Measurements from ENCODE around the gene ABCG4.
"Not testable (repeated sequence)": the region's sequence is repeated elsewhere in the genome, so short reads cannot be mapped to it uniquely, and the experiment has no call there.

Gene ABCG4

DNA sequence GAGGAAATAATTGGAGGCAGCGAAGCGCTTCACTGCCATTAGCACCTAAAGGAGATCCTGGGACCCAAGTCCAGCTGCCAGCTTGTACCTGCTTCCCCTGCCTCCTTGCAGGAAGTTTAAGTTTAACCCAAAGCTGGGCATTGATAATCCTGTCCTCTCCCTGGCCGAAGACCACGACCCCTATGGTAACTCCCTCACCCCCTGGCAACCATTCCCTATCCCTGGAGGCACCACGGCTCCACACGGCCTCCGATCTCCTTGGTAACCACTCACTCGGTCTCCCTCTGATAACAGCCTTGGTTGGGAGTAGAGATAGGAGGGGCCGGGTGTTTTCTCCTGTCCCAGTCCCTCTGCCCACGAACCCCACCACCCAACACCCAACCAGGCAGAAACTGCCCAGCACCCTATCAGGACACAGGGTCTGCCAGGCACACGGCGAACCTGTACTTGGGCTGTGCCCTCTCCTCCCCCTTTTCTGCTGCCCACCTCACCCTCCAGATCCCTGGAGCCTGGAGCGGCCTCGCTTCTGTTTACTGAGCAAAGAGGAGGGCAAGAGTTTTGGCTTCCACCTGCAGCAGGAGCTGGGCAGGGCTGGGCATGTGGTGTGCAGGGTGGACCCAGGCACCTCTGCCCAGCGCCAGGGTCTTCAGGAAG, 37.3 kb downstream of the ABCG4 start:
- DNase-seq, result no peak

DNA sequence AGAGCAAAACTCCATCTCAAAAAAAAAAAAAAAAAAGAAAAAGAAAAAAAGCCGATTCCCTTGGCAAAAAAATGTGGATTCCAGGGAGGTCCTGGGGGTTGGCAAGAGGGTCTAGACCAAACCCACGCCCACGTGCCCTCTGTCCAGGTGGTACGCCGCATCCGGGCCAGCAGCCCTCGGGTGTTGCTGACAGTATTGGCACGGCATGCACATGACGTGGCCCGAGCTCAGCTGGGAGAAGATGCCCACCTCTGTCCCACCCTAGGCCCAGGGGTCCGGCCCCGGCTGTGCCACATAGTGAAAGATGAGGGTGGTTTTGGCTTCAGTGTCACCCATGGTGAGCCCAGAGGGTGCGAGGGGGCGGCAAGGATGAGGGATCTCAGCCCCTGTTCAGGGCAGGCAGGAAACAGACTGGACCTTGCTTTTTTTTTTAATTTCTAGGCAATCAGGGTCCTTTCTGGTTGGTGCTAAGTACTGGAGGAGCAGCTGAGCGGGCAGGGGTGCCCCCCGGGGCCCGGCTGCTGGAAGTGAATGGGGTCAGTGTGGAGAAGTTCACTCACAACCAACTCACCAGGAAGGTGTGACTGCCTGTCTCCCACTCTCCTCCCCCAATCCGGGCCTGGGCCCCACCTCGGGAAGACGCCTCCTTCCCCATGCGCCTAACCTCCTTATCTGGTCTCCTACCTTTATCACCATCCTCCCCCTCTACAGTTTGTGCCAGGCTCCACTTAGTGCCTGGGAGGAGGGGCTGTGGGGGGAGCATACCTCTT, 38.5 kb downstream of the ABCG4 start:
- no peak for DNase-seq

DNA sequence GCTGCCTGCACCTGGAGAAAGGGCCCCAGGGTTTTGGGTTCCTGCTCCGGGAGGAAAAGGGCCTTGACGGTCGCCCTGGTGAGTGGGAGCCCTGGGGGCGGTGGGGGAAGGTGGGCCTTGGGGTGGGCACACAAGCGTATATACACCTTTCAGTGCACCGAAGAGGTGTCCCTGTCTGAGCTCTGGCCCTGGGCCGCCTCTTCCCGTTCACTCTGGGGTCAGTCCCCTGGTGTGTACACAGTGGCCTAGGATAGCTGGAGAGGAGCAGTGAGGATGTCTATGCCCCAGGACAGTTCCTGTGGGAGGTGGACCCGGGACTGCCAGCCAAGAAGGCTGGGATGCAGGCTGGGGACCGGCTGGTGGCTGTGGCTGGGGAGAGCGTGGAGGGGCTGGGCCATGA, 39.2 kb downstream of the ABCG4 start:
- no peak for DNase-seq

DNA sequence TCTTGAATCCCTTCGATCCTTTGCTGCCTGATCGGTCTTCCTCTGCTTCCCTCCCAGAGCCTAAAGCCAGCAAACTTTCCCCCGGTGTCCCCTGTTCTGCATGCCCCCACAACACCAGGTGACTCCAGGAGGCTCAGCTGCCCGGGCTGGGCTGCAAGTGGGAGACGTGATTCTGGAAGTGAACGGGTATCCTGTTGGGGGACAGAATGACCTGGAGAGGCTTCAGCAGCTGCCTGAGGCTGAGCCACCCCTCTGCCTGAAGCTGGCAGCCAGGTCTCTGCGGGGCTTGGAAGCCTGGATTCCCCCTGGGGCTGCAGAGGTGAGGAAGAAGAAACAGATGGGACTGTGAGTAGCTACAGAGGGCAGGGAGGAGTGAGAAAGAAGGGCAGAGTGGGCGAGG, 40.0 kb downstream of the ABCG4 start:
- no peak for DNase-seq

DNA sequence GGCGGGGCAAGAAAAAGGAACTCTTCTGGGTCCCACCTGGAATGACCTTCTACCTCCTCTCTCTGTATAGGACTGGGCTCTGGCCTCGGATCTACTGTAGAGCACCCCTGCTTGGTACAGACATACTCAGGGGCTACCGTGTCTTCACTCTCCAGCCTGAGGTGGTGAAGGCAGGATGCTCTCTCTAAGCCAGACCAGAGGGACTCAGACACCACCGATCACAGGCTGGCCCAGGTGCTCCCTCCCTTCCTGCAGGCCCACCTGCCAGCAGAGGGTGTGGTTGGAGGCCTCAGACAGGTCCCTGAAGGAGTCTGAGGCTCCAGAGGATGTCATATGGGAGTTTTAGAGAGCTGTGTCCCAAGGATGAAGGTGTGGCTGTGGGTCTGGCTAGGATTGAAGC, 40.5 kb downstream of the ABCG4 start:
- DNase-seq, result no peak

DNA sequence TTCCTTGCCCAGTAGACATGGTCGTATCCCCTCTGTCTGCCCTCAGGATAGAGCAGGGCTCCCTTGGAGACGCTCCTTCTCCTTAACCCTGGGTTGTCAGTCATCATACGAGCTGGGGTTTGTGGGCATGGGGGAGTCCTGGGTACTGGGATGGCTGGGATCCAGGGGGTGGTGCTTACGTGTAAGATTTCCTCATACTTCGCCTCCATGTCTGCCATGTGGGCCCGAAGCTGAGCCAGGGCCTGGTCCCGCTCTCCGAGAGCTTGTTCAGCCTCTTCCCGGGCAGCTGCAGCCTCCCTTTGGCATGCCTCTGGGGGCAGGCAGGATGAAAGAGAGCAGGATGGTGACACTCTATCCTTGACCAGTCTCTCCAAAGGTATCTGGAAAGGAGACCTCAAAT, 41.7 kb downstream of the ABCG4 start:
- no peak for DNase-seq

DNA sequence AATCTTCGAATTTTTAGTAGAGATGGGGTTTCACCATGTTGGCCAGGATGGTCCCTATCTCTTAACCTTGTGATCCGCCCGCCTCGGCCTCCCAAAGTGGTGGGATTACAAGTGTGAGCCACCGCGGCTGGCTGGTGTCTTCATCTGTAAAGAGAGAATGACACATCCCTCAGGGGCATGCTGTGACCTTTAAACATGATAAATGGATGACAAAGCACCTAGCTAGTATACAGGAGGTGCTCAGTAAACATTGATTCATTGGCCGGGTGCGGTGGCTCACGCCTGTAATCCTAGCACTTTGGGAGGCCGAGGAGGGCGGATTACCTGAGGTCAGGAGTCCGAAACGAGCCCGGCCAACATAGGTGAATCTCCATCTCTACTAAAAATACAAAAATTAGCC, 42.4 kb downstream of the ABCG4 start:
- DNase-seq, result not testable (repeated sequence)

DNA sequence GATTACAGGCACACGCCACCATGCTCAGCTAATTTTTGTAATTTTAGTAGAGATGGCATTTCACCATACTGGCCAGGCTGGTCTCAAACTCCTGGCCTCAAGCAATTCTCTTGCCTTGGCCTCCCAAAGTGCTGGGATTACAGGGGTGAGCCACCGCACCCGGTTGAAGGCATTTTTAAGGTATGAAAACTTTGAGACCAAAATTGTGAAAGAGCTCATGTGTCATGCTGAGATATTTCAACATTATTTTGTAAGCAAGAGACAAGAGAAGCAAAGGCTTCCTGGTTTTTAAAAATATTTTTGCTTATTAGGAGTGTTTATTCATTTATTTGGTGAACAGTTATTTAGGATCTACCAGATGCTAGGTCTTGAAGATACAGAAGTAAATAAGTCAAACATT, 43.3 kb downstream of the ABCG4 start:
- DNase-seq, result no peak

DNA sequence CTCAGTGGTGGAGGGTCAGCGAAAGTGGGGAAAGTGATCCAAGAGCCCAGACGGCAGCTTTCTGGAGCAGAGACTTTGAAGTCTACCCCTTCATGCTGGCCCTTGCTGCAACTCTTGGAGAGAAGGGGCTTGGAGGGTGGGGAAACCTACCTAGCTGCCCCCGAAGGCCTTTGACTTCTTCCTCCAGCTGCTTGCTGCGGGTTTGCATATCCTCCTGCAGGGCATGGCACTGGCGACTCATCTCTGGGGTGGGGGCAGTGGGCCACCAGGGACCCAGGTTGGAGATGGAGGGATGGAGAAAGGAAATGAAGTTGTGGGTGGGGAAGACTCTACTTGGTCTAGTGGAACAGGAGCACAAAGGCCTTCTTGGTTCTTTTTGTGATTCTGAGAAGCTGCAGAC, 44.1 kb downstream of the ABCG4 start:
- DNase-seq, result no peak

DNA sequence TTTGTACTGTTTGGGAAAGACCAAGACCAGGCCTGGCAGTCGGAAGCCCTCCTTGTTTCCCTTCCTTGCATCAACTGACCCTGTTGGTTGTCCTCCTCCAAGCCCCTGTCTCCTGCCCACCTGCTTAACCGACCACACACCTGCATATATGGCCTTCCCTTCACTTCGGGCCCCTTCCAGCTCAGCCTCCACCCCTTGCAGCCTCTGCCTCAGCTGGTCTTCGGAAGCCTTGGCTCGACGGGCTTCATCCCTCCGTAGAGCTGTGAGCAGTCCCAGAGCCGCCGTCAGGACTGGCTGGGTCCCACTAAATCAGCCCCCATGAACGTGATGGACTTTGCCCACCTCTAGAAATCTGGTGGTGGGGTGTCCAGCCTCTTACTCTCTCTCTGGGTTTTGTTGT, 44.8 kb downstream of the ABCG4 start:
- DNase-seq, result no peak

DNA sequence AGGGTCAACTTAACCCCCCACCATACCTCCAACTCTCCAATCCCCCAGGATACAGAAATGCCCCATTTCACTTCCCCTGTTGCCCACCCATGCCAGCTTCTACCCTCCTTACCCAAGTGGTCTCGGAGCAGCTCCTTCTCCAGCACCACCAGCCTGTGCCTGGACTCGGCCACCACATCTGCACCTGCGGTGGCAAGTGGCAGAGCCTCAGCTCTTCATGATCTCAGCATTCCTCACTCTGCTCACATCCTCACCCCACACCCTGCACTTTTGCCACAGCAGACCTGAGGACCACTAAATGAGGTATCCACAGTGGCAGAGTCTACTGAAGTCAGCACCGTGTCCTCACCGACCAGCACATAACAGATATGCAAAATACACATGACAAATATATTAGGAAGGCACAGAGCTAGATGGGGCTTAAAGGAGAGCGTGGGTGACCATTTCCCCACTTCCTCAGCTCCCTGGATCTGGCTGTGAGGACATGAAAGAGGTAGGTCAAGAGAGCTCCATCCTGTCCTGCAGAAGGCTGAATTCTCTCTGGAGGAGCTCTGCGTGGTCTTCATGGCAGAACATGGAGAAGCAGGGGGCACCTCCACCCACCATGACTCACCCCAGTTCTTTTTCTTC, 46.1 kb downstream of the ABCG4 start:
- no peak for DNase-seq

DNA sequence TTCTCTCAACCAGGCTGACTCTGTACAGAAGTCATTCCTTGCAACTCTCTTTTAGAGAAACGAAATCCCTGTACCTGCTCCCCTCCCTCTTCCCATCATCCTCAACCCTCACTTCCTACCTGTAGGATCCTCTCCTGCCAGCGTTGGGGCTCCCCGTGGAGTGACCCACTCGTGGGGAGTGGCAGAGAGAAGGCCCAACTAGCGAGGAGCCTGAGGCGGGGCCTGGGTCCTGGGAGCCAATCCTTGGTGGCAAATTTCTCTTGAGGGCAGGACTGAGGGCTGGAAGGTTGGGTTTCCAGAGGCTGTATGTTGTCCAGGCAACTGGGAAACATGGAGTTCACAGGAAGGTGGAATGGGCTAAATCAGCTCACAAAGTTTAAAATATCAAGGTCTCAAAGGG, 46.8 kb downstream of the ABCG4 start:
- DNase-seq, result no peak

DNA sequence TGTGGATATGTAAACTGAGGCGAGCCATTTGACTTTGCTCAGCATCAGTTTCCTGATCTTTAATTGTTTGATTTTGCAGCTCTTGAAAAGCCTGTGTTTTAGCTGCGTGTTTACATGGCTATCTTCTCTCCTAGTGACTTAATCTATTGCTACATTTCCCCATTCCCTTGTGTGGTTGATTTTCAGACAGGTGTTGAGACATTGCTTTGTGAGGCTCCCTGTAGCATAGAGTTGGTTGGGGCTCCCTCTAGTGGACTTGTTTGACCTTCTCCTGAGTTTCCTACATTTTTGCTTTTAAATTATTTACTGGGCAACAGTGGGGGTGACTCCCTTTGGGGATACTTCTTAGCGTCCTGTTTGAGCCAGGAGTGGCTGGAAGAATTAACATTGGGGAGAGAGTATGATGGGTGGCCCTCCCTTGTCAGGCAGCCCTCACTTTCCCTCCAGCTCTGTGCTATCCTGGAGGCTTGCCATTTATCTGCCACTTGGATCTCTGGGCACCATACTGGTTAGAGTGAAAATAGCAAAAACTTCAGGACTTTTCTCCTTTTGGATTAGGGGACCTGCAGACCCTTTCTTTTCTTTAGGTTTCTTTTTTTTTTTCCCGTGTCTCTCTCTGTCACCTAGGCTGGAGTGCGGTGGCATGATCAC, 48.1 kb downstream of the ABCG4 start:
- peak; percentile 57 for DNase-seq

DNA sequence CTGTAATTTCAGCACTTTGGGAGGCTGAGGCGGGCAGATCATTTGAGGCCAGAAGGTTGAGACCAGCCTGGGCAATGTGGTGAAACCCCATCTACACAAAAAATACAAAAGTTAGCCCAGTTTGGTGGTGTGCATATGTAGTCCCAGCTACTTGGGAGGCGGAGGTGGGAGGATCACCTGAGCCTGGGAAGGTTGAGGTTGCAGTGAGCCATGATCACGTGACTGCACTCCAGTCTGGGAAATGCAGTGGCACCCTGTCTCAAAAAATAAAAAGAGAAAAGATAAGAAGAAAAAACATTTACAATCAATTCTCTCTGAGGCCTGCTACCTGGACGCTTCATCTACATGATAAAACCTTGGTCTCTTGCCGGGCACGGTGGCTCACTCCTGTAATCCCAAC, 50.1 kb downstream of the ABCG4 start:
- no peak for DNase-seq

DNA sequence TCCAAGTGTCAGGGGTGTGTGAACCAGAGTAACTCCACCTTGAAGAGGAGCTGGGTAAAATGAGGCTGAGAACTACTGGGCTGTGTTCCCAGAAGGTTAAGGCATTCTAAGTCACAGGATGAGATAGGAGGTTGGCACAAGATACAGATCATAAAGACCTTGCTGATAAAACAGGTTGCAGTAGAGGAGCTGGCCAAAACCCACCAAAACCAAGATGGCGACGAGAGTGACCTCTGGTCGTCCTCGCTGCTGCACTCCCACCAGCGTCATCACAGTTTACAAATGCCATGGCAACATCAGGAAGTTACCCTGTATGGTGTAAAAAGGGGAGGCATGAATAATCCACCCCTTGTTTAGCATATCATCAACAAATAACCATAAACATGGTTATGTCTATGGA, 52.4 kb downstream of the ABCG4 start:
- DNase-seq, result not testable (repeated sequence)

DNA sequence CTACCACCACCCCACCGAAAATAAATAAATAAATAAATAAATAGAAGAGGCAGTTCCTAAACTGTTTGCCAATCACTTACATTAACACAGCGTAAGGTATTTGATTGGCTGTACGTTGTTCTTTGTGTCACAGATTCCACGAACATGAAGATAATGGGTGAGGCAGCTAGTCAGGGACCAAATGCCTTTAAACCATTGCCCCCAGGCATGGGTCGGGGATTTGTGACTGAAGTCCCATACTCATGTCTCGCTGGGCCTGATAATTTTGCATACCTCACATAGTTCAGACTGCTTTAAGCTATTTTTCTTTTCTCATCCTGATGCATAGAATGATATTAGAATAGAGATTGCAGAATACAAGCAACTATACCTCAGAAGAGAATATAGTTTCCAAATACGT, 53.7 kb downstream of the ABCG4 start:
- DNase-seq, result no peak

DNA sequence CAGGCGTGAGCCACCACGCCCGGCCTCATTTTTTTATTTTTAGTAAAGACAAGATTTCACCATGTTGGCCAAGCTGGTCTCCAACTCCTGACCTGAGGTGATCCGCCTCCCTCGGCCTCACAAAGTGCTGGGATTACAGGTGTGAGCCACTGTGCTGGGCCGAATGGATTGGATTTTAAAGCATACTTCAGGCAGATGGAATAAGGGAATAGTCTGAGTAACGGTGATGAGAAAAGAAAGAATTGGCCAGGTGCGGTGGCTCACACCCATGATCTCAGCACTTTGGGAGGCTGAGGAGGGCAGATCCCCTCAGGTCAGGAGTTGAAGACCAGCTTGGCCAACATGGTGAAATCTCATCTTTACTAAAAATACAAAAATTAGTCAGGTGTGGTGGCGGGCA, 55.2 kb downstream of the ABCG4 start:
- no peak for DNase-seq

DNA sequence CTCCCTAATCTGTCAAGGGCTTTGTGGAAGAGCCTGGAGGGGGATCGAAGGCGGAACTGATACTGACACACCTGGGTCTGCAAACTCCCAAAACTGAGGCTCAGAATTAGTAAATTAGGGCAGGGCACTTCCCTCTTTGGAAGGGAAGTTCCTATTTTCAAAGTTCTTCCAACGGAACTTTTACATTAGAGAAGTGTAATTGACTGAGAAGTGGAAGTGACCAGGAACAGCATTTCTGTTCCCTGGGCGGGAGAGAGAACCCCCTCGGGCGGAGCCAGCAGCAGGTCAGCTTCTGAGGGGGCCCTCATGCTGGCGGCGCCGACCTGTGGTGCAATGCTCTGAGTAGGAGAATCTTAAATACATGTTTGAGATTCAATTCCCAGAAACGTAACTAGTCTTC, 56.2 kb downstream of the ABCG4 start:
- no peak for DNase-seq

DNA sequence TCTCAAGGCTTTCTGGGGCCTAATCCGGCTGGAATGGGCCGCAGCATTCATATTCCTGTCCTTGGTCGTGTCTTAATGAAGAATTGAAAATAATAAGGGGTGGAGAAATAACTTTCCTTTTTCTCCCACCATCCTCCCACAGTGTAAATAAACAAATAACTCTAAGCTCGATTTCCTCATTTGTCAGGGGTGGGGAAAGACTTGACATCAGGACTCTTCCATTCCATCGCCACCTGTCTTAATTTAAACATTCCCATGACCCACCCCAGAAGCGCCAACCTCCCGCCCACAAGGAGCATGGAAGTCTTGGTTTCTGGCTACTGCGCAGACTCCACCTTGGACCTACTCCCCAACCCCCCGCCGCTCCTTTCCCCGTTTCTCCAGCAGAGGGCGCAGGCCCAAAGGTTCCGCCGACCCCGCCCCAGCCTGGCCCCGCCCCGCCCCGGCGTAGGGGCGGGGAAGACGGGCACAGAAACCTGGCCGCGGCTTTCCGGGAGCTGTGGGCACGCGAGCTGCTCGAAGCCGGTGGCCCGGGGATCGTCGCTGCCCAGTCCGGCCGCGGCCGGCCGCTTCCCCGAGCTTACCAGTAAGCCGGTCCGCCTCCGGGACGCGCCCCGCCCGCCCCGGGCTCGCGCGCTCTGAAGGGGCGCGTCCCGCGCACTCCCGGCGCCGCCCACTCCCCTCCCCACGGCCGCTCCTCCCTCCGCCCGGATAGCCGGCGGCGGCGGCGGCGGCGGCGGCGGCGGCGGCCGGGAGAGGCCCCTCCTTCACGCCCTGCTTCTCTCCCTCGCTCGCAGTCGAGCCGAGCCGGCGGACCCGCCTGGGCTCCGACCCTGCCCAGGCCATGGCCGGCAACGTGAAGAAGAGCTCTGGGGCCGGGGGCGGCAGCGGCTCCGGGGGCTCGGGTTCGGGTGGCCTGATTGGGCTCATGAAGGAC, 57.0 kb downstream of the ABCG4 start, which contains the start of gene CBL:
TSS of gene CBL (plus strand) at position 766 of the 937 bp plus-strand sequence. CDS start at position 845, 79 bp downstream.
- peak; percentile 97 for DNase-seq

DNA sequence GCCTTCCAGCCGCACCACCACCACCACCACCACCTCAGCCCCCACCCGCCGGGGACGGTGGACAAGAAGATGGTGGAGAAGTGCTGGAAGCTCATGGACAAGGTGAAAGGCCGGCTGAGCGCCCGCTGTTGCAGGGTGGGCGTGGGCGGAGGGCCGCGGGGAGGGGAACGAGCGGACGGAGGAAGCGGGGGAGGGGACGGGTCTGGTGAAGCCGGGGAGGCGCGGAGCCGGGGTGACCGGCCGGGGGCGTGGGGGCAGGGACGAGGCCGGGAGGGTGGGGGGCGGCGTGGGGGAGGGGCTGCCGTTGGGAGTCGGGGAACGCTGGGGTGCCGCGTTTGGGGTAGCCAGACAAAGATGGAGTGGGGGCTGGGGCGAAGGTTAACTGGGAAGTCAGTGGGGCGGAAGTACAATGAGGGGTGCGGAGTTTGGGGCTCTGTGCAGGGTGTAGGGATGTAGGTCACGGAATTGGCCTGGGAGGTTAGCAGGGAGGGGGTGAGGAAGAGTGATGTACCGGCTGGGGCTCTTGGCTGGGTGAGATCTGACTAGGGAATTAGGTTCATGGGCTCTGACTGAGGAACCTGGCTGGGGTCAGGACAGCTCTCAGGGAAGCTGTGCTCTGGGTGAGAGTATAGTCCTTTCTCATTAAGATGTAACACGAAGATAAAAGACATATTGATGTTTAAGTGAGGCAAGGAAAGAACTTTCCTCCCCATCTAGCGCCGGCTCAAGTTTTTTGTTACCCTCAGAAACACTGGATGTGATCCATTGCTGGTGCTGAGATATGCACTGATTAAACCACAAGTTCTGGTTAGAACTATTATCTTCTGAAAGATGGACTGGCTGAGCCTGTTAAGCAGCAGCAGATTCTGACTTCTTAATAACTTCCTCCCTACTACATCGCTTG, 57.9 kb downstream of the ABCG4 start:
- DNase-seq, result peak; percentile 28

DNA sequence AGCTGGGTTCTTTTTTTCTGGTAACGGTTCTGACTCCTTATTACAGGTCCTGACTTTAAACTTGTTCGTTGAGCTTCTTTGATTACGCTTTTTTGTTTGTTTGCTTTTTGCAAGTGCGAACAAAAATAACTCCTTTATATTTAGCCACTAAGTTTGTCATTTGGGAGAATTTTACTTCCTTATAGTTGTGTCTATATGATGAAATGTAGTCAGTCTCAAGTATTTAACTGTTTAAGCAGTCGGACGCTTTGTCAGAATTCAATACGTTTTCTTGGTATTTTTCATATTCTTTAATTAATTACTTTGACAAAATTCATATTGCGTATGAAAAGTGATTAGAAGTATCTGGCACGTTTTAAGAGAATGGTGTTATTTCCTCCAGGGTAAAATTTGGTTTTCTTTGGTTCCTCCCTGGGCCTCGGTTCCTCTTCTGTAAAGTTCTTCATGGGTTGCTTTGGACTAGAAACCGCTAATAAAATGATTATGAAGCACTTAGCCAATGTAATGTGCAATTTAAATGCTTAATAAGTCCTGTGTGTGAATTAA, 58.6 kb downstream of the ABCG4 start:
- DNase-seq, result no peak
